Head of caudate nucleus (tissue), 42 donors: Measurements from ENCODE around the gene MRPL28.
"Not testable (repeated sequence)": the region's sequence is repeated elsewhere in the genome, so short reads cannot be mapped to it uniquely, and the experiment has no call there.

Experiments used
- DNase-seq, 42 donors: peaks; one replicate each; pipeline versions ENCODE4 v3.0.0 to v3.0.0-alpha.2; 2020 to 2021; ENCODE audit warnings: mixed read lengths in 7 of 42
- intact Hi-C: fragments of 100-400 bp; cut with DNase I; formaldehyde crosslinking; loops from one replicate; pipeline ENCODE4 v1.15.0; 2022

Gene MRPL28

DNA sequence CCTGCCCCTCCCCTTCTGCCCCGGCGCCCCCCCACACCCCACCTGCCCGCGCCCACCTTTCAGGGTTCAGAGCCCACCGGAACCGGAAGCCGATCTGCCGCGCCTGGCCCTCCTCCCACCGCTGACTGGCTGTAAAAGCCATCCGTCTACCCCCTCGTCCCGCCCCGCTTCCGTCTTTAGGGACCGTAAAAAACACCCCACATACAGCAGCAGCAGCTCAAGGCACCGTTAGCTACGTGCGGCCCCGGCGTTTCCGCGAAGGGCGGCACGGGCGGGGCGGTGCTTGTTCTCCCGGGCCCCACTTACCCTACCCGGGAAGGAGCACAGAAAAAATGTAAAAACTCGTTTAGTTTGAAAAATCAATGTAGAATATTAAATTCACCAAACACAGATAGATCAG is at the start of gene MRPL28:
Gene MRPL28 (minus strand): TSS at position 96 of the 400 bp plus-strand sequence. CDS start 320 bp downstream, outside the sequence.
- DNase-seq: peak; percentile 87 to 98 (median 96)
- intact Hi-C loops: no loop called here

DNA sequence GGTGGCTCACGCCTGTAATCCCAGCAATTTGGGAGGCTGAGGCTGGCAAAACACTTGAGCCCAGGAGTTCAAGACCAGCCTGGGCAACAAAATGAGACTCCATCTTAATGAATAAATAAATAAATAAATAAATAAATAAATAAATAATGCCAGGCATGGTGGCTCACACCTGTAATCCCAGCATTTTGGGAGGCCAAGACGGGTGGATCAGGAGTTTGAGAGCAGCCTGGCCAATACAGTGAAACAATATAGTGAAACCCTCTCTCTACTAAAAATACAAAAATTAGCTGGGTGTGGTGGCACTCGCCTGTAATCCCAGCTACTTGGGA is 44.8 kb upstream of the MRPL28 start:
- intact Hi-C loops, DNase-seq: not testable (repeated sequence)

DNA sequence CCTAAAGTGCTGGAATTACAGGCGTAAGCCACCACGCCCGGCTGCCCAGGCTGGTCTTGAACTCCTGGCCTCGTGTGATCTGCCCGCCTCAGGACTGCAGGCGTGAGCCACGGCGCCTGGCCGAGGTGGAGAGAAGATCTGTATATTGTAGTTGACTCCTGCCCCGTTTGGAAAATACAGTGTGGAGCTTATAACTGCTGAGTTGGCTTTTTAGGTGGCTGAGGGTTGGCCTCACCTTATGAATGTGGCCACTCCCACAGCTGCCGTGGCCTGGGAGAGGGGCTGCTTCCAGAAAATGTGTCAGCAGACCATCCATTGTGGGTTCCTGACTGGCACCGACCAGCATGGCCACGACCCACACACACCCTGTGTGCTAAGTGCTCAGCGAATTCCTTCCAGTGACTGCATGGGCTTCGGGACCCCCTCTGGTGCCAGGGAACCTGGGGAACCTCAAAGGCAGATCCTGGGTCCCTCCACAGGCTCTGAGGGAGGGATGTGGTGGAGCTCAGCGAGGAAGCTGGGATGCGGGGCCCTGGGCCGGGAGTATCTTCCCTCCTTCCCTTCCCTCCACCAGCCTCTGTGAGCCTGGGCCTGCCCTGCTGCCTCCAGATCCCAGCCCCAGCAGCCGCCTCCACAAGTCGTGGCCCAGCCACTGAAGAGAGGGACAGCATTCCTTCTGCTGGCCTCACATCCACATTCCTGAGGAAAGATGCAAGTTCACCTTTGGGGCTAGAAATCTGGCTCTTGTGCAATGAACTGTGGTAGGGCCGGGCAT is 44.2 kb upstream of the MRPL28 start:
- intact Hi-C loops: no loop called here
- DNase-seq: no peak

DNA sequence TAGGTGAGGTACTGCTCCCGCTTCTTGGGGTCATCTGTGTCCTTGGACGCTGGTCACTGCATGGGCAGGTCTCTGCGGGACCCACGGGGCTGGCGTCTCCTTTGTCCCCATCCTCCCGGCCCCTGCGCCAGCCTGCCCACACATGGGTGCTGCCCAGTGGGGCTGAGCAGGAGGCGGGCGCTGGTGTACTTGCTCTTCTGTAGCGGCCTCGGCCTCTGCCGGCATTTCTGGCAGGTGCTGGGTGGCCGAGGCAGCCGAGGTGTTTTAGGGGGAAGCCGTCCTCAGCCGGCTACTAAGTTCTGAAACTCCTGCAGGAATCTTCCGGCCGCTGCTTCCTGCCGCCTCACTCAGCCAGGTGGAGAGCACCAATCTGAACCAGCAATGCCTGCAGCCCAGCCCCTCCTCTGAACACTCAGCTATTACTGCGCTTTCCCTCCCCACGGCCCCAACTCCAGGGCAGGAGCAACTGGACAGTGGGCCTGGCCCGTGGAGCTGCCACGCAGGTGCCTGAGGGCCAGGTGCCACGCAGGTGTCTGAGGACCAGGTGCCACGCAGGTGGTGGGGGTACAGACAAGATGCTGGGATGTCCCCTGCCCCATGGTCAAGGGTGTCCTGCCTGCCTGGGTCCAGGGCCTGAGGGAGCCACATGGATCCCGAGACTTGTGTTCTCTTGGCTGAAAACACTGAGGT is 41.4 kb upstream of the MRPL28 start:
- intact Hi-C loops: no loop called here
- DNase-seq: no peak

DNA sequence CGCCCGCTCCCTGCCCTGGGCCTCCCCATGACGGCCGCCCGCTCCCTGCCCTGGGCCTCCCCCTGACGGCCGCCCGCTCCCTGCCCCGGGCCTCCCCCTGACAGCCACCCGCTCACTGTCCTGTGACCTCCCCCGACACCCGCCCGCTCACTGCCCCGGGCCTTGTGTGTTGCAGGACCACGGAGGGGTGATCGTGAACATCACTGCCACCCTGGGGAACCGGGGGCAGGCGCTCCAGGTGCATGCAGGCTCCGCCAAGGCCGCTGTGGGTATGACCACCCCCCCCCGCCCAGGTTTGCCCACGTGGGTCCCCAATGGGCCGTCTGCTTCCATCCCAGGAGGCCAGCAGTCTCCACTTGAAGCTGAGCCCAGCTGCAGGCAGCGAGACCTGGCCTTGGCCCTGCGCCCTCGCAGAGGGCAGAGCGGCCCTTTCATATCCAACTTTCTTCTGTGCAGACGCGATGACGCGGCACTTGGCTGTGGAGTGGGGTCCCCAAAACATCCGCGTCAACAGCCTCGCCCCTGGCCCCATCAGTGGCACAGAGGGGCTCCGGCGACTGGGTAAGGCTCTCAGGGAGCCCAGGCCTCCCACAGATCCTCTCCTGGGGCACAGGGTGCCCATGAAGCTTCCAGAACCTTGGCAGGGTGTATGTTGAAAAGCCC is 40.3 kb upstream of the MRPL28 start:
- no peak for DNase-seq
- intact Hi-C loops: no loop called here

DNA sequence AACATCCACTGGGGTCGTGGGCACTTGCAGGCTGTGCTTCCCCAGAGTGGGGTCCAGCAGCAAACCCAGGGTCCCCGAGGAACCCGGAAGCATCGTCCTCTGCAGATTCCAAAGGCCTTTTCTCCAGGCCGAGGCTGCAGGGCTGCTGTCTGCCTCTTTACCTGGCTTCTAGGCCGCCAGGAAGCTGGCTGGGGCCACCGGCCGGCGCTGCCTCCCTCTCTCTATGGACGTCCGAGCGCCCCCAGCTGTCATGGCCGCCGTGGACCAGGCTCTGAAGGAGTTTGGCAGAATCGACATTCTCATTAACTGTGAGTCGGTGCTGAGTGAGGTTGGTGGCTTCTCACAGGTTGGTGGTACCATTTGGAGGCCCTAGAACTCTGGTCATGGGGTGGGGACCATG is 36.9 kb upstream of the MRPL28 start:
- intact Hi-C loops: no loop called here
- no peak for DNase-seq

DNA sequence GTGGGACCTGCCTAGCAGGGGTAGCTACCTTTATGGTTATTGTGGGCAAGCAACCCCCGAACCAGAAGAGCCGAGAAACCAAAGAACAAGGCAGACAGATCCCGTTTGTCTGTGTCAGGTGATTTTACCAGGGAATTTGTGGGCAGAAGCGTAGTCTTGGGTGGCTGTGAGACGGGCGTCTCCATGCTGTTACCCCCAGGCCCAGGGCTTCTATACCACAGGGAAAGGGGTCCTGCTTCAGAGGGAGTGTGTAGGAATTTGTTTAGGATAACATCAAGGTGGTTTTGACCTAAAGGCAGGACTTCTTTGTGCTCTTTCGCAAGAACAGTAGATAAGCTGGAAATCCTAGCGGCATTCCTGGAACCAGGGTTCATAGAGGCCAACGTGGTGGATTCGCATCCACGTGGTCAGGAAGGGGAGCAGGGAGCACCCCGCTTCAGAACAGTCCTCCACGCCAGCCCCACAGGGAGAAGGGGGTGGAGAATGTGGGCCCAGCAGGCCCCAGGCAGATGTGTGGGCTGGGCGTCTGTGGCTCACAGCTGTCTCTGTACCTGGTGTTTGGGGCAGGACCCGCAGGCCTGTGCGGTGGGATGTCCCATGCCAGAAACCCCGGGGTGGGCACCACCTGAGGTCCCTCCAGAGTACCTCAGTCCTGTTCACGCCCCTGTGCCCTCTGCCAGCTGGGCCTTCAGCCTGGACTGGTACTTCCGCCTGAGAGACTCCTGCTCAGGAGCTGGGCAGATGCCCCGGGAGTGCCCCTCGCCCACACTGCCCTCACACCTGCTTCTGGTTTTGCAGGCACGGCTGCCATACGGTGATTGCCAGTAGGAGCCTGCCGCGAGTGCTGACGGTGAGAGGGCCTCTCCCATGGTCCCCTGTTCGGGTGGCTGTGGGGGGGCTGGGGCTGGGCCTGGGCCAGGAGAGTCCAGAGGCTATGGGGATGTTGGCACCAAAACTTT is 35.5 kb upstream of the MRPL28 start:
- DNase-seq: no peak
- intact Hi-C loops: no loop called here

DNA sequence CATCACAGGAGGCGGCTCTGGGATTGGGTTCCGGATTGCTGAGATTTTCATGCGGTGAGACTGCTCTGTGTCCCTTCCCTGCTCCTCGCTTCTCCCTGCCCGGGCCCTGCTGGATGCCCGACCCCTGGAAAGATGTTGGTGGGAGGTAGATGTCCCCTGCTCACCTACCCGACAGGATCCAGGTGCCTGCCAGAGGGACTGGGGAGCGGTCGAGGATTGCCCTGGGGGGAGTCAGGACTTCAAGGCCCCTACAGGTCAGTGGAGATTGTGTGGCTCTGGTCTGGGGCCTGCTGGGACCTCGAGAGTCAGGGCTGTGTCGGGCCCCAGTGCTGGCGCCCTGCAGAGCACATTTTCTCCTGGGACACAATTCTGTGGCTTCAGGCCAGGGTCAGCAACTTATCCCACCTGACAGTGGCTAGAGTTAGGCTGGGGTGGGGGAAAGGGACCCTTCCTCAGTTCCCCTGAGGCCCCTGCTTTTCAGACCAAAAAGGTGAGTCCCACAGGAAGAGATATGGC is 34.7 kb upstream of the MRPL28 start:
- DNase-seq: no peak
- intact Hi-C loops: no loop called here

DNA sequence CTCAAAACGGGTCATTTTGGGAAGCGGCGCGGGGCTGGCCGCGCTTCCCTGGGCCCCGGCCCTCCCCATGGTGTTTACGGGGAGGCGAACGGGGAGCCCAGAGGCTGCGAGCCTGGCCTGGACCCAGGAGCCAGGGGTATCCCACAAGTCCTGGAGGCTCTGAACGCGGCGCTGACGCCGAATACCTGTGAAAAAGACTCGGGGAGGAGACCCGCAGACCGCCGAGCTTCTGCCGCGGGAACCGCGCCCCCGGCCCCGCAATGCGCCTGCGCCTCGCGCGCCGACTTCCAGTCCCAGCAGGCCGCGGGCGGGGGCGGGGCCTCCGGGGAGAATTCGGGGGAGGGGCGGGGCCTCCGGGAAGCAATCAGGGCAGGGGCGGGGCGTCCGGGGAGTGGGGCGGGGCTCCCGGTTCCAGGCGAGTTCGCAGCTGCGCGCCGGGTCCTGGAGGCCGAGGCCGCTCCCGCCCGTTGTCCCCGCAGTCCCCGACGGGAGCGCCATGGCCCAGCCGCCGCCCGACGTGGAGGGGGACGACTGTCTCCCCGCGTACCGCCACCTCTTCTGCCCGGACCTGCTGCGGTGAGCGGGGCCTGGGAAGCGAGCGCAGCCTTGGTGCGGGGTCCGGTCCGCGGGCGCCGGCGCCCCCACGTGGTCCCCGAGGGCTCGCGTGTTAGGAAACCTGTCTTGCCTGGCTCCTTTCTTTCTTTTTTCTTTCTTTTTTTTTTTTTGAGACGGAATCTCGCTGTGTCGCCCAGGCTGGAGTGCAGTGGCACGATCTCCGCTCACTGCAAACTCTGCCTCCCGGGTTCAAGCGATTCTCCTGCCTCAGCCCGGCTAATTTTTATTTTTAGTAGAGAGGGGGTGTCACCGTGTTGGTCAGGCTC is 31.4 kb upstream of the MRPL28 start, which contains the start of gene DECR2:
Gene DECR2 (plus strand): TSS at position 418 of the 881 bp plus-strand sequence. CDS start 79 bp downstream, at position 497.
- intact Hi-C loops: no loop called here
- DNase-seq: peak; percentile 86 to 99 (median 96)

DNA sequence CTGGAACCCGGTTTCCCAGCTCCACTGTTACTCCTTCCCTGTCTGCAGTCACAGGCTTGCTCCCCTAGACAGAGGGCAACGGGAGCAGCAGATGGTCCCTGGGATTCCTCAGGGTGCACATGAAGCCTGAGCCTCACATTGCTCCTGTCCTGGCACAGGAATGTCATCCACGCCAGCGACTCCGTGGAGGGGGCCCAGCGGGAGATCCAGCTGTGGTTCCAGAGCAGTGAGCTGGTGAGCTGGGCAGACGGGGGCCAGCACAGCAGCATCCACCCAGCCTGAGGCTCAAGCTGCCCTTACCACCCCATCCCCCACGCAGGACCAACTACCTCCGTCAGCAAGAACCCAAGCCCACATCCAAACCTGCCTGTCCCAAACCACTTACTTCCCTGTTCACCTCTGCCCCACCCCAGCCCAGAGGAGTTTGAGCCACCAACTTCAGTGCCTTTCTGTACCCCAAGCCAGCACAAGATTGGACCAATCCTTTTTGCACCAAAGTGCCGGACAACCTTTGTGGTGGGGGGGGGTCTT is 29.8 kb upstream of the MRPL28 start:
- DNase-seq: no peak
- intact Hi-C loops: no loop called here

DNA sequence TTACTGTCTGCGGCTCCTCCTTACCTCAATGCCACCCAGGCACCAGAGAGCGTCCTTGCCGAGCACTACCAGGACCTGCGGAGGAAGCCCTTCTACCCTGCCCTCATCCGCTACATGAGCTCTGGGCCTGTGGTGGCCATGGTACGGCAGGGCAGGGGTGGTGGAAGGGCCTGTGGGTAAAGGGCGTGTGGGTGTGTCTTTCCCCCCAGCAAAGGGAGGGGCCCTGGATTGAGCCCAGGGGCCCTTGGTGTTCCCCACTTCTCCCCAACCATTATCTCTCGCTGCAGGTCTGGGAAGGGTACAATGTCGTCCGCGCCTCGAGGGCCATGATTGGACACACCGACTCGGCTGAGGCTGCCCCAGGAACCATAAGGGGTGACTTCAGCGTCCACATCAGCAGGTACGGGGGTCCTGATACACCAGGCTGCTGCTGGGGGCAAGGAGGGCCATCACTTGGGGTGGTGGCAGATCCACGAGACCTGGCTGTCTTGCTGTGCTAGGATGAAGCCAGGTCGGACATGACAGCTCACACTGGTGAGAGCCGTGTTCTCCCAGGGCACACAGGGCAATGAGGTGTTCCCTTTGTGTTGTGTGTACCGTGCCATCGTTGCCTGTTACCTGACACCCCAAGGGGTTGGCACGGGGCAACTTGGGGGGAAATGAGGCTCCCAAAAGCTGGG is 29.1 kb upstream of the MRPL28 start:
- no peak for DNase-seq
- intact Hi-C loops: no loop called here

DNA sequence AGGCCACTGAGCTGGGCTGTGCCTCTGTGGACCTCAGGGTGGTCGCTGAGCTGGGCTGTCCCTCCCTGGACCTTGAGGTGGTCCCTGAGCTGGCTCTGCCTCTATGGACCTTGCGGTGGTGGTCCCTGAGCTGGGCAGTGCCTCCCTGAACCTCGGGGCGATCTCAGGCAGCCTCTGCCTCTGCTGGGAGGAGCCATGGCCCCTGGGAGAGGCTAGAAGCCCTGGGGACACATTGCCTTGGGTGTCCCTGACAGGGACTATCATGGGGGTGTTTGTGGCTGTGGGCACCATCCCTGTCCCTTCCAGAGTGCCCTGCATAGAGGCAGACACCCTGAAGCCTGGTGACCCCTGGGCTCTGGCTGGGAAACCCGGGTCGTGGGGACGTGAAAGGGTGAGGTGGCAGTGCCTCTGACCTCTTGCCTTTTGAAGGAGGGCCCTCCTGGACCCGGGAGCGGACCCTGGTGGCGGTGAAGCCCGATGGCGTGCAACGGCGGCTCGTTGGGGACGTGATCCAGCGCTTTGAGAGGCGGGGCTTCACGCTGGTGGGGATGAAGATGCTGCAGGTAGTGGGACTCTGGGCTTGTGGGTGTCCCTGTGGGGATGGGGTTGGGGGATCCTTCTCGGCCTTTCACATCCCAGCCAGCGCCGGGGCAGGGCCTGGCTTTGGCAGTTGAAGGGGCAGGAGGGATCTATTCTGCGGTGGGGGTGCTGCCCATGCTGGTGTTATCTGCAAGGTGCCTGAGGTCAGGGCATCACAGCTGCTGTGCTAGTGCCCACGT is 28.4 kb upstream of the MRPL28 start:
- intact Hi-C loops: no loop called here
- DNase-seq: no peak

DNA sequence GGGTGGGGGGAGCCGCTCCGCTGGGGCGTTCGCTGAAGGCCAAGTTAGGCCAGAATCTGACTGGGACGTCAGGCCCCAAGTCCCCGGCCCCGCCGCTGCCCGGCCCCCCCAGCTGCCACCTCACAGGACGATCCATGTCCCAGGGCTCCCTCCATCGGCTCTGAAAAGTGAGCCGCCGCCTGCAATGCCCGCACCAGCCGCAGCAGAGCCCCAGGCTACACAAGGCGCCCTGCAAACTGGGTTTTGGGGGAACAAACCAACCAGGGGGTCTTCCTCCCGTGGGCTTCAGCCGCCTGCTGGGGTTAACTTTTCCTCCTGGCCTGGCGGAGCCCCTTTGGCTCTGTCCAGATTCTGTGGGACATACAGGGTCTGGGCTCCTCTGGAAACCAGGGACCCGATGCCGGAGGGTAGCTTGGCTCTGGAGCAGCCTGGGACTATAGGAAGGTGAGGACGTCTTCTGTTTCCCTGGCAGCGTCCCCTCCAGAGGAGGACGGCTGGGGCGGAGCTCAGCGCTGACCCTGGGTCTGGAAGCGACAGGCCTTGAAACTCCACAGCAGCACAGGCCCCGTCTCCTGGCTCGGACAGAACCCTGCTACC is 27.5 kb upstream of the MRPL28 start:
- peak; percentile 57 to 89 (median 76) for DNase-seq
- intact Hi-C loops: no loop called here

DNA sequence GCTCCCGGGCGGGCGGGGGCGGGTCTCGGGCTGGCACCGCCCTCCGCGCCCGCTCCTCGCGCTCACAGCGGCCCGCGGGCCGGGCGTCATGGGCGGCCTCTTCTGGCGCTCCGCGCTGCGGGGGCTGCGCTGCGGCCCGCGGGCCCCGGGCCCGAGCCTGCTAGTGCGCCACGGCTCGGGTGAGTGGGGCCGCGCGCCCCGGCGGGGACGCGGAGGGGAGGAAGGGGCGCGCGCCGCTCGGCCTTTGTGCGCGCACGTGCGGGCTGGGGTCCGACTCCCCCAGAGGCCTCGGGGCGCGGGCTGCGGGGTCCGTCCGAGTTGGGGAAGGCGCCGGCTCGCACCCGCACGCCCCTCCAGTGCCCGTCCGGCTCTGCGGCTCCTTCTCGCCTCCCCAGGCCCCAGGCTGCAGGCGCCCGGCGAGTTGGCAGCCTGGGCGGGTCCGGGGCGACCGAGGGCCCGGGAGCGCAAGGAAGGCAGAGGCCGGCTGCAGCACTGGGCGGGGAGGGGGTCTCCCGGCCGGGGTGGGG is 26.9 kb upstream of the MRPL28 start, which contains the start of gene NME4:
Gene NME4 (plus strand): TSS at position 65 of the 527 bp plus-strand sequence. CDS start 24 bp downstream, at position 89.
- intact Hi-C loops: no loop called here
- DNase-seq: peak in 6 of 42 donors; percentile 29 to 54 (median 47)

DNA sequence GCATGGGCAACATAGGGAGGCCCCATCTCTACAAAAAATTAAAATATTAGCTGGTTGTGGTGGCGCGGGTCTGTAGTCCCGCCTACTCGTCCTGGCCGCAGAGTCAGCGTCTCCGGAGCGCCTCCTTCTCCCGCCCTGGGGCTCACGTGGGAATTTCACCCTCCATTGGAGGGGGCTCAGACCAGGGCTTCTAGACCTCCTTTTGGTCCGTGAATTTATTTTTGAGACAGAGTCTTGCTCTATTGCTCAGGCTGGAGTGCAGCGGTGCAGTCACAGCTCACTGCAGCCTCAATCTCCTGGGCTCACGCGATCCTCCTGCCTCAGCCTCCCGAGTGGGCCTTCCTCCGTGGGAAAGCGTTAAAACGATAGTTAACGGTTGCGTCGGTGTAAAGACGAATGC is 26.3 kb upstream of the MRPL28 start:
- intact Hi-C loops: no loop called here
- peak in 30 of 42 donors; percentile 32 to 80 (median 58) for DNase-seq
